Activated naive CD4-positive, alpha-beta T cell treated with anti-CD3 and anti-CD28 coated beads for 36 hours (primary cell): ENCODE results near the gene SLC16A9. TPM values are rescaled to one million over a fixed set of nuclear protein-coding genes. Genes with fewer than 3 reads are reported as not detected.

Experiments used
- CTCF ChIA-PET: fragments of 350-600 bp; sonication (Branson Sonifier 250); formaldehyde crosslinking; loops from one replicate; lab custom pipeline; 2021; ENCODE audit warnings: antibody characterized with exemption; lab: Charles Lee
- DNase-seq: peaks from one replicate; pipeline ENCODE4 v3.0.0-alpha.2; 2020
- H3K27ac Mint-ChIP-seq: one replicate; pipeline ENCODE4 v1.8.0; 2021; ENCODE audit warnings: mild to moderate bottlenecking, mixed read lengths
- H3K27me3 Mint-ChIP-seq: one replicate; pipeline ENCODE4 v1.8.0; 2021; ENCODE audit warnings: low read depth, mixed read lengths
- H3K36me3 Mint-ChIP-seq: one replicate; pipeline ENCODE4 v1.8.0; 2021; ENCODE audit warnings: low read depth, mixed read lengths
- H3K4me1 Mint-ChIP-seq: one replicate; pipeline ENCODE4 v1.8.0; 2021; ENCODE audit warnings: low read depth, mixed read lengths
- H3K4me3 Mint-ChIP-seq: one replicate; pipeline ENCODE4 v1.8.0; 2021; ENCODE audit warnings: mild to moderate bottlenecking, moderate library complexity, mixed read lengths
- H3K9me3 Mint-ChIP-seq: one replicate; pipeline ENCODE4 v1.8.0; 2021; ENCODE audit warnings: mixed read lengths
- intact Hi-C: fragments of 100-400 bp; cut with micrococcal nuclease; formaldehyde crosslinking; loops from one replicate; pipeline ENCODE4 v1.15.1; 2023
- total RNA-seq, 2 experiments: library from RNA; stranded (reverse); gene quantifications; one replicate each; pipeline ENCODE4 v1.2.3, GENCODE V29; 2021

The SLC16A9 gene
- total RNA-seq, 2 experiments from 2014 or later = 0.84 to 0.86 TPM

DNA sequence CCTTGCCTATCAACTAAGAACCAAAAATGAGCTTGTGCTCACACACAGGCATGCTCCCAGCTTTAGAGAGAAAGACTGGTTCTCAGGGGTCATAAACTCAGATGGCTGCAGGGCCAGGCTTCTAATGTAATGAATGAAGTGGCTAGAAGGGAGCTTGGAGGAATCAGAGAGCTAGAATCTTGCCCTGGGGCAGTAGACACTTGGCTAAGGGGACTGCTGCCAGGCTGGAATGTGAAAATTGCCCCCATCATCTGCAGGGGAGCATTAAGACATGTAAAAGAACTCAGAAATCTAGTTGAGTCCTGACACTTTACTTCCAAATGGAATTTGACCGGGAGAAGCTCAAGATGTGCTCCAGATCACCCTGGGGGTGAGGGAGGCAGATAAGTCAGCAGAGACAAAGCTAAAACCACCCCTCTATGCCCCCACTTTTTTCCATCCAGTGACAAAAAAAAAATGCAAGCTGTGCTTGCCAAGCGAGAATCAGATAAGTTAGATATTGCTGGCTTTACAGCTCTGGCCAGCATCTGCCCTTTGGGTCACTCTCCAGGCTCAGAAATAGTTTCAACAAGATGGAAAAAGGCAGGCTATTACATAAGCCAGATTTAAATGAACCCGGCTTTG lies 2.3 kb upstream of the SLC16A9 start:
- Mint-ChIP-seq H3K36me3 (no peaks in the 10 kb centered on the region), H3K9me3 (no peaks in the 10 kb centered on the region), H3K27ac (no peak overlapping the region), H3K27me3 (peaks cover 59% of the 10 kb centered on the region), H3K4me1 (peaks cover 8% of the 10 kb centered on the region), H3K4me3 (no peak overlapping the region)
- DNase-seq = no peak
- intact Hi-C loops = no loop called here
- CTCF ChIA-PET = interaction anchor here (0.8 kb wide), 1 partner anchor 72 kb away, joined by 3 read pairs; no protein-coding TSS in a partner anchor

DNA sequence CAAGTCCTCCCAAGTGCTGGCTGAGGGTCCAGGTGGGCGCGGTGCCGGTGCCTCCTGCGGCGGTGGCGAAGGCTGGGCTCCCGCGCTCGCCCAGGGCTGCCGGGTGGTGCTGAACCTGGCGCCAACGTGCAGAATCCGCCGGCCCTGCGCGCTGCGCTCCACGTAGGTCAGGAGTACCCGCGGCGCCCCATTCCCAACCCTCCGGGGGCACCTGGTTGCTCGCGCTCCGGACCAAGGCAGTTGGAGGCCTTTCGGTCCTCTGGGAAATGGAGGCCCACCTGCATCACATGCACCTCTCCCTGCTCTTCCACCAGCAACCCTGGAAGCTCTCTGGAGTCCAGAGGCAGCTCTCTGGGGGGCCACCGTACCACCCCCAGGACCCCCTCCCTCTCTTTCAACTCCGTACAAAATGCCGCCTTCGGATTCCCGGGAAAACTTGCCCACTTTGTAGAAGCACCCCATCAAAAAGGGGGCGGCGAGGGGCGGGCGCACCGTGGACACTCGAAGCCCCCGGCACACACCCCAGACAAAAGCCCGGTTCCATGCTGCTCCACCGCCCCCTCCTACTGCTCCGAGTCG lies 745 bp downstream of the SLC16A9 start:
- H3K27ac Mint-ChIP-seq = no peak overlapping the region
- H3K36me3 Mint-ChIP-seq = no peaks in the 10 kb centered on the region
- H3K9me3 Mint-ChIP-seq = no peaks in the 10 kb centered on the region
- peaks cover 8% of the 10 kb centered on the region for H3K4me1 Mint-ChIP-seq
- DNase-seq = peak; percentile 20
- CTCF ChIA-PET = interaction anchor here (0.6 to 1.7 kb wide), 10 partner anchors 8 to 199 kb away, joined by 3 to 8 read pairs (median 3); partner anchors contain the start of gene CCDC6
- H3K4me3 Mint-ChIP-seq = peak overlapping the region; percentile 72
- intact Hi-C loops = loop anchor here (1.0 to 5.0 kb wide), 6 partner anchors 82 to 1442 kb away; partner anchors contain the start of genes CCDC6, CDK1, CISD1 and IPMK
- H3K27me3 Mint-ChIP-seq = peaks cover 67% of the 10 kb centered on the region

DNA sequence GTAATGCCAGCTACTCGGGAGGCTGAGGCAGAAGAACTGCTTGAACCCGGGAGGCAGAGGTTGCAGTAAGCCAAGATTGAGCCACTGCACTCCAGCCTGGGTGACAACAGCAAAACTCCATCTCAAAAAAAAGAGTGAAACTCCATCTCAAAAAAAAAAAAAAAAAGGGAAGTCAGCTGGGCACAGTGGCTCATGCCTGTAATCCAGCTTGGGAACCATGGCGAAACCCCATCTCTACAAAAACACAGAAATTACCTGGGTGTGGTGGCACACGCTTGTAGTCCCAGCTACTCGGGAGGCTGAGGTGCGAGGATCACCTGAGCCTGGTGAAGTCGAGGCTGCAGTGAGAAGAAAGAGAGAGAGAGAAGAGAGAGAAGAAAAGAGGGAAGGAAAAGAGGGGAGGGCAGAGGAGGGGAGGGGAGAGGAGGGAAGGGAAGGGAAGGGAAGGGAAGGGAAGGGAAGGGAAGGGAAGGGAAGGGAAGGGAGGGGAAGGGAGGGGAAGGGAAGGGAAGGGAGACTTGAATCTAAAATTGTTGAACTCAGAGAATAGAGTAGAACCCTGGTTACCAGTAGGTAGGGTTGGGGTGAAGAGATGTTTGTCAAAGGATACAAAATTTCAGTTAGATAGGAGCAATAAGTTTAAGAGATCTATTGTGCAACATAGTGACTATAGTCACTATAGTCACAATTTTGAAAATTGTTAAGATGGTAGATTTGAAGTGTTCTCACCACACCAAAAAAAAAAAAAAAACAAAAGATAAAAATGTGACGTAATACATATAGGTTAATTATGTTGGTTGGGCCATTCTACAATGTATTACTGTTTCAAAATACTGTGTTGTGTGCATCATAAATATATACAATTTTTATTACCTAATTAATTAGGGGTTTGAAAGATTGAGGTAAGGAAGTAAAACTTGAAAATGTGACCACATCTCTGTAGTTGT lies 2.5 kb downstream of the SLC16A9 start:
- peaks cover 54% of the 10 kb centered on the region for H3K27me3 Mint-ChIP-seq
- peaks cover 8% of the 10 kb centered on the region for H3K4me1 Mint-ChIP-seq
- intact Hi-C loops = loop anchor here (5.0 kb wide), 4 partner anchors 80 to 1440 kb away; partner anchors contain the start of genes CISD1 and IPMK
- H3K4me3 Mint-ChIP-seq = no peak overlapping the region
- H3K27ac Mint-ChIP-seq = no peak overlapping the region
- H3K9me3 Mint-ChIP-seq = no peaks in the 10 kb centered on the region
- CTCF ChIA-PET = no interaction called here
- no peaks in the 10 kb centered on the region for H3K36me3 Mint-ChIP-seq
- no peak for DNase-seq

DNA sequence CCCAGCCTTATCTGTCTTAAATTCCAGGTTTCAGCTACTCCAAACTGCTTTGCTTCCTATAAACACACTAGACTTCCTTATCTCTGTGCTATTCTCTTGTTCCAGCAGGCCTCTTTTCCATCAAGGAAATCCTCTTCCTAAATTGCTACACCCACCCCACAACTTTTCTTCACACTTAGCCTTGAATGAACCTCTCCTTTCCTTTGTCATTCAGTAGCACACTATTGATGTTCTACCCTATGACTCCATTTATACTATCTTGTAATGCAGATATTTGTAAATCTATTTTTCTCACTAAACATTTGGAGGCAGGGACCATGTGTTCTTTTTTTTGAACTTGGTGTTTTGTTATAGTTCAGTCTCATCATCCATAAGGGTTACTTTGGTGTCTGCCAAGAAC lies 3.7 kb downstream of the SLC16A9 start:
- no peaks in the 10 kb centered on the region for H3K9me3 Mint-ChIP-seq
- DNase-seq = no peak
- CTCF ChIA-PET = no interaction called here
- intact Hi-C loops = loop anchor here (5.0 kb wide), 4 partner anchors 79 to 1439 kb away; partner anchors contain the start of genes CISD1 and IPMK
- H3K4me1 Mint-ChIP-seq = peaks cover 8% of the 10 kb centered on the region
- H3K36me3 Mint-ChIP-seq = no peaks in the 10 kb centered on the region
- peaks cover 50% of the 10 kb centered on the region for H3K27me3 Mint-ChIP-seq
- no peak overlapping the region for H3K27ac Mint-ChIP-seq
- H3K4me3 Mint-ChIP-seq = no peak overlapping the region

DNA sequence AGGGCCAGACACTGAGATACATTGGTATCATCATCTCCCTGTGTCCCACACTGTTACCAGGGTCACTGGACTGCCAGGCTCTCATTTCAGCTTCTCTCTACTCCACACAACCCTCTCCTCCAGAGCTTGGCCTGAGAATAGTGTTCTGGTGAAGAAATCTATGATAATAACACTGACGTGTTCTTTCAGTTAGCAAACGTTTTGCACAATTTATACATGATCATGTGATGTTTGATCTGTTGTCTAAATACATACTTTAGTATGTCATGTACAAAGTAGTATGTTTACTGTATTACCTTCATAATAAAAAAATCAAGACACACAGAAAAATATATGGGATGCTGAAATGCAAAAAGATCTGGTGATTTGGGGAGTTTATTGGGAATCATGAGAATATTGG lies 5.0 kb downstream of the SLC16A9 start:
- intact Hi-C loops = loop anchor here (5.0 kb wide), 4 partner anchors 77 to 1437 kb away; partner anchors contain the start of genes CISD1 and IPMK
- CTCF ChIA-PET = no interaction called here
- Mint-ChIP-seq H3K36me3 (no peaks in the 10 kb centered on the region), H3K9me3 (no peaks in the 10 kb centered on the region), H3K27me3 (peaks cover 47% of the 10 kb centered on the region), H3K4me1 (no peaks in the 10 kb centered on the region), H3K4me3 (no peak overlapping the region), H3K27ac (no peak overlapping the region)
- DNase-seq = no peak

DNA sequence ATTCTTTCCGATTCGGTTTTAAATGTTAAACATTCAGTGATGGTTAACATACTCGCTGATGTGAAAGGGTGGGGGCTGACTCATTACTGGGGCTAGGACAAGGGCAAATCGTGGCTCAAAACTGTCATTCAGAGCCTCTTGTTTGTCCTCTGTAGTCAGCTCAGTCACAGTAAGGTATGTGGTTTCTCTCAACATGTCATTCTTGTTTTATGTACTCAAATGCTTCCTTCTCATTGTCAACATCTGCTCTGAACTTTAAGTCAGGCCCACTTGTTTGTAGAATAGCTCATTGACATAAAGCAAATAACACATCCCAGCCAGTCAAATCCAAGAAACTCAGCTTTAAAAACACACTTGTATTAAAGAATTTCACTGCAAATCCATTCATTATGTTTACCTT lies 7.3 kb downstream of the SLC16A9 start:
- intact Hi-C loops = no loop called here
- Mint-ChIP-seq H3K4me3 (no peak overlapping the region), H3K27ac (no peak overlapping the region), H3K4me1 (no peaks in the 10 kb centered on the region), H3K36me3 (no peaks in the 10 kb centered on the region), H3K27me3 (peaks cover 40% of the 10 kb centered on the region), H3K9me3 (no peaks in the 10 kb centered on the region)
- CTCF ChIA-PET = no interaction called here
- no peak for DNase-seq

DNA sequence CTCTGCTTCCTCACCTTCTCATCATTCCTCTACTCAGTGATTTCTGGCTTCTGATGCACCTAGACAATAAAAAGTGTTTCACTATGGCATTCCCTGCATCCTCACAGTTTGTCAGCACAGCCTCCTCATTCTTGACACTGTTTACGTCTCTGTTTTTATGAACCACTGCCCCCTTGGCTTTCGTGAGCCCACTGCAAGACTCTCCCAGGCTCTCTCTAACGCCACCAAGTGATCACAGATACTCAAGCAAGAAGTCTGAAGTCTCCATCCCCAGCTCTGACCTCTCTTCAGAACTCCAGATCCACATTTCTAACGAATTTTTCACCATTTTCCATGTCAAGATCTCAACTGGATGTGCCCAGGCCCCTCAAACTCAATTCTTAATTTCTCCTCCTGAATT lies 8.9 kb downstream of the SLC16A9 start:
- CTCF ChIA-PET = interaction anchor here (1.3 kb wide), 1 partner anchor 9 kb away, joined by 5 read pairs; the partner anchor contains the start of gene SLC16A9
- Mint-ChIP-seq H3K27me3 (peaks cover 32% of the 10 kb centered on the region), H3K27ac (no peak overlapping the region), H3K4me1 (no peaks in the 10 kb centered on the region), H3K4me3 (no peak overlapping the region), H3K36me3 (no peaks in the 10 kb centered on the region), H3K9me3 (no peaks in the 10 kb centered on the region)
- intact Hi-C loops = no loop called here
- no peak for DNase-seq

DNA sequence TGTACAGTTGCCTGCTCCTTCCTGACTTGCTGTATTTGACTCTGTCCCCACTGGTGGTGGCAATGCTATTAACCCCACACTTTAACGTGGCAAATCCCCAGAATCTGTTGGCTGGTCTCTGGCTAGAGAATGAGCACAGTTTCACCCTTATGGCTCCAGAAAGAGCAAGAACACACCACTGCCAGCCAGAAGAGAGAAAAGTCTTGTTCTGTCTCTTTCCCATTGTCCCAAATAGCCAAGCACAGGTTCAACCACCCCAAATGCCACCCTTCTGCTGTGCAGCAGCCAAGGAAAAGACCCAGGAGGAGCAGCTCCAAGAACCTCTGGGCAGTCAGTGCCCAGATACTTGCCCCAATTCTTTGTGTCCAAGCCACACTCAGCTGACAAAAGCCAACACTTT lies 11.3 kb downstream of the SLC16A9 start:
- H3K9me3 Mint-ChIP-seq = no peaks in the 10 kb centered on the region
- H3K27ac Mint-ChIP-seq = no peak overlapping the region
- no peaks in the 10 kb centered on the region for H3K36me3 Mint-ChIP-seq
- no peak for DNase-seq
- no peak overlapping the region for H3K4me3 Mint-ChIP-seq
- peaks cover 26% of the 10 kb centered on the region for H3K27me3 Mint-ChIP-seq
- H3K4me1 Mint-ChIP-seq = no peaks in the 10 kb centered on the region
- CTCF ChIA-PET = no interaction called here
- intact Hi-C loops = no loop called here

DNA sequence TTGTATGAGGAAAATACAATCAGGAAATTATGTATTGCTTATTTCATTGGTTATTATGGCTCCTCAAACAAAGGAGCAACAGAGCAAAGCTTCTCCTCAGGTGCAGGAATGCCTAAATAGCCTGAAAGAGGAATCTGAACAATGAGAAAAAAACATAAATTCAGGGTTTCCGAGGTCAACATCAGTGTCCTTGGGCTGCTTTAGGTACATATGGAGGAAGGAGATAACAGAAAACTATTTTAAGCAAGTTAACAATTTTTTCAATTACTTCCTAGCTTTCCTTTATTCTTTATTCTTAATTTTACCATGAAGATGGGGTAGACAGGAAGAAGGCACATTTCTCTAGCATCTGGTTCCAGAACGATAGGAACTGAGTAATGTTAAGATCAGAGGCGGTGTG lies 14.0 kb downstream of the SLC16A9 start:
- intact Hi-C loops = no loop called here
- no peak for DNase-seq
- no peaks in the 10 kb centered on the region for H3K4me1 Mint-ChIP-seq
- no peak overlapping the region for H3K27ac Mint-ChIP-seq
- CTCF ChIA-PET = interaction anchor here (0.6 kb wide), 1 partner anchor 73 kb away, joined by 4 read pairs; no protein-coding TSS in a partner anchor
- no peaks in the 10 kb centered on the region for H3K9me3 Mint-ChIP-seq
- peaks cover 14% of the 10 kb centered on the region for H3K27me3 Mint-ChIP-seq
- H3K4me3 Mint-ChIP-seq = no peak overlapping the region
- no peaks in the 10 kb centered on the region for H3K36me3 Mint-ChIP-seq

DNA sequence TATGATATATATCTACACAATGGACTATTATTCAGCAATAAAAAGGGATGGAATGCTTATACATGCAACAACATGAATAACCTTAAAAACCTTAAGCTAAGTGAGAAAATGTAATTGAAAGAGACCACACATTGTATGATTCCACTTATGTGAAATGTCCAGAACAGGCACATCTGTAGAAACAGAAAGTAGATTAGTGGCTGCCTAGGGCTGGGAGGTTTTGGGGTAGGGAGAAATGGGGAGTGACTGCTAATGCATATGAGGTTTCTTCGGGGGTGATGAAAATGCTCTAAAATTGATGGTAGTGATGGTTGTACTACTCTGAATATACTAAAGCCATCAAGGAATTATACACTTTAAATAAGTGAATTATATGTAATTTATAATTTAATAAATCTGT lies 14.7 kb downstream of the SLC16A9 start:
- CTCF ChIA-PET = no interaction called here
- Mint-ChIP-seq H3K36me3 (no peaks in the 10 kb centered on the region), H3K4me1 (no peaks in the 10 kb centered on the region), H3K9me3 (no peaks in the 10 kb centered on the region), H3K4me3 (no peak overlapping the region), H3K27me3 (peaks cover 18% of the 10 kb centered on the region), H3K27ac (no peak overlapping the region)
- no peak for DNase-seq
- intact Hi-C loops = no loop called here

DNA sequence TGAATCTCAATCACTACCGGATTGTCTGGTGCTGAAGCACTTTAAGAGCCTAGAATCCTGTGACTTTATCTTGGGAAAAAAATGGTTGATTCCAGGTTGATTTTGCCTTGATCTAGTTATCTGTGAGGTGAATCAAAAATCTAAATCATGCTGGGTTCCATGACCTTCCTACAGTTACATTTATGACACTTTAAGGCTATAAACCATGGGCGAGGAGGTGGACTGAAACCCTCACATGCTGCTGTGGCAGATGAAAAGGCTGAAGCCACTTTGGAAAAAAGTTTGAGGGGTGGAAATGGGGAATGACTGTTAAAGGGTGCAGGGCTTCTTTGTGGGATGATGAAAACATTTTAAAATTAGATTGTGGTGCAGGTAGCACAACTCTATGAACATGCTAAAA lies 17.5 kb downstream of the SLC16A9 start:
- CTCF ChIA-PET = interaction anchor here (0.5 kb wide), 1 partner anchor 61 kb away, joined by 3 read pairs; no protein-coding TSS in a partner anchor
- Mint-ChIP-seq H3K4me1 (no peaks in the 10 kb centered on the region), H3K9me3 (no peaks in the 10 kb centered on the region), H3K4me3 (no peak overlapping the region), H3K36me3 (no peaks in the 10 kb centered on the region), H3K27ac (no peak overlapping the region), H3K27me3 (peaks cover 20% of the 10 kb centered on the region)
- intact Hi-C loops = no loop called here
- no peak for DNase-seq

DNA sequence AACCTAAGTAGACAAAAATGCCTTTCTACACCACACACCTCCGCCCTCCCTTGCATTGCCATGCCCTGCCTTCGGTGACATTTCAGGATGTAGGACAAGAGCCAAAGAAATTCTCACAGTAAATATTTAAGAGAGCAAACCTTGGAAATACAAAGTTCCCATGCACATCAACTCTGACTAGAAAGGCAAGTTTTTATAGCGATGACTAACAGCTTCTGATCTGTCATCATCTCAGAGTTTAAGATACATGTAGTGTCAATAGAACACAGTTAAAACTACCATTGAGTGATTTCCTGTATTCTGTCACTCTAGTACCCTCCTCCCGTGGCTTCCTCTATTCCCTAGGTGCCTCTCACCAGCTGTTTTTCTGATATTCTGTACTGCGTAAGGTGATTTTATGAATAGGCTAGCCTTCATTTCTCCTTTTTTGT lies 20.7 kb downstream of the SLC16A9 start:
- DNase-seq = no peak
- CTCF ChIA-PET = interaction anchor here (0.6 kb wide), 1 partner anchor 341 kb away, joined by 6 read pairs; no protein-coding TSS in a partner anchor
- intact Hi-C loops = no loop called here
- peaks cover 22% of the 10 kb centered on the region for H3K27me3 Mint-ChIP-seq
- no peak overlapping the region for H3K27ac Mint-ChIP-seq
- H3K4me3 Mint-ChIP-seq = no peak overlapping the region
- H3K9me3 Mint-ChIP-seq = no peaks in the 10 kb centered on the region
- H3K36me3 Mint-ChIP-seq = no peaks in the 10 kb centered on the region
- no peaks in the 10 kb centered on the region for H3K4me1 Mint-ChIP-seq
